ENCODE results near the gene CDK14.

- TF ChIP-seq CTCF (conservative IDR thresholded peaks at IDR 0.05) (no peak), EZH2 (IDR thresholded peaks at IDR 0.05; ENCODE audit: low read depth) (no peak)
Measured at GRCh38 chr7:90853205-90853604, 257.1 kb downstream of the CDK14 start.
